Measurements from ENCODE around the gene COL15A1. TPM values are rescaled to one million over a fixed set of nuclear protein-coding genes. Genes with fewer than 3 reads are reported as not detected.

COL15A1 gene
- total RNA-seq, 4 donors from 2014 or later, result 25.8 to 55.3 (median 36.0) TPM

GRCh38 chr9:99040911-99041582 is 97.3 kb downstream of the COL15A1 start:
- Histone ChIP-seq H3K36me3 (peaks cover 0 to 82% (median 0%) of the 10 kb centered on the region in 3 donors), H3K27ac (peak overlapping the region in 2 of 4 donors; percentile 16 to 52), H3K4me1 (peaks cover 0 to 10% (median 0%) of the 10 kb centered on the region in 4 donors), H3K9me3 (peaks cover 0 to 12% (median 0%) of the 10 kb centered on the region in 4 donors), H3K27me3 (no peaks in the 10 kb centered on the region), H3K4me3 (no peak overlapping the region)
- TF ChIP-seq EP300 (IDR thresholded peaks at IDR 0.05) (peak in 1 of 2 donors; percentile 70), CTCF (IDR thresholded peaks at IDR 0.05) (no peak)
- no peak for DNase-seq (ENCODE audit: low spot score in 2 of 2)
- WGBS, 2 donors, result 67 to 71% methylated on average over 3 of the region's 3 CpGs

- H3K27me3 ChIP-seq, result no peaks in the 10 kb centered on the region
- DNase-seq (ENCODE audit: low spot score in 2 of 2), result no peak
- H3K4me3 ChIP-seq, result no peak overlapping the region
- WGBS, 2 donors, result 90 to 94% methylated on average over 4 of the region's 4 CpGs
- TF ChIP-seq POLR2A (IDR thresholded peaks at IDR 0.05), result no peak
- peaks cover 0 to 10% (median 0%) of the 10 kb centered on the region in 4 donors for H3K4me1 ChIP-seq
- H3K9me3 ChIP-seq, result peaks cover 0 to 12% (median 0%) of the 10 kb centered on the region in 4 donors
- peak overlapping the region in 1 of 4 donors; percentile 16 for H3K27ac ChIP-seq
- peaks cover 0 to 79% (median 0%) of the 10 kb centered on the region in 3 donors for H3K36me3 ChIP-seq
Measured at GRCh38 chr9:99041618-99042017, 97.9 kb downstream of the COL15A1 start.

GRCh38 chr9:99042620-99043019 is 98.9 kb downstream of the COL15A1 start:
- H3K27me3 ChIP-seq, result no peaks in the 10 kb centered on the region
- H3K4me3 ChIP-seq, result no peak overlapping the region
- peaks cover 0 to 82% (median 0%) of the 10 kb centered on the region in 3 donors for H3K36me3 ChIP-seq
- H3K27ac ChIP-seq, result no peak overlapping the region
- TF ChIP-seq POLR2A (IDR thresholded peaks at IDR 0.05) (no peak), CTCF (IDR thresholded peaks at IDR 0.05) (no peak), EP300 (IDR thresholded peaks at IDR 0.05) (no peak)
- 76 to 80% methylated on average over 6 of the region's 6 CpGs for WGBS, 2 donors
- H3K9me3 ChIP-seq, result peaks cover 0 to 12% (median 0%) of the 10 kb centered on the region in 4 donors
- no peak for DNase-seq (ENCODE audit: low spot score in 2 of 2)
- H3K4me1 ChIP-seq, result peaks cover 0 to 10% (median 0%) of the 10 kb centered on the region in 4 donors

GRCh38 chr9:99044827-99045226 is 101.1 kb downstream of the COL15A1 start:
- no peak for DNase-seq (ENCODE audit: low spot score in 2 of 2)
- H3K36me3 ChIP-seq, result peaks cover 0 to 86% (median 0%) of the 10 kb centered on the region in 3 donors
- H3K4me1 ChIP-seq, result peaks cover 0 to 7% (median 0%) of the 10 kb centered on the region in 4 donors
- no peak overlapping the region for H3K4me3 ChIP-seq
- 86 to 92% methylated on average over 4 of the region's 4 CpGs for WGBS, 2 donors
- peaks cover 0 to 12% (median 0%) of the 10 kb centered on the region in 4 donors for H3K9me3 ChIP-seq
- no peak overlapping the region for H3K27ac ChIP-seq
- TF ChIP-seq CTCF (IDR thresholded peaks at IDR 0.05) (no peak), POLR2A (IDR thresholded peaks at IDR 0.05) (no peak), EP300 (IDR thresholded peaks at IDR 0.05) (no peak)
- H3K27me3 ChIP-seq, result no peaks in the 10 kb centered on the region

GRCh38 chr9:99046068-99046467 is 102.4 kb downstream of the COL15A1 start:
- no peak overlapping the region for H3K27ac ChIP-seq
- peaks cover 0 to 88% (median 0%) of the 10 kb centered on the region in 3 donors for H3K36me3 ChIP-seq
- WGBS, 2 donors, result 86 to 88% methylated on average over 3 of the region's 3 CpGs

More at GRCh38 chr9:99046068-99046467, 102.4 kb downstream of the COL15A1 start:
- peaks cover 0 to 12% (median 0%) of the 10 kb centered on the region in 4 donors for H3K9me3 ChIP-seq
- DNase-seq (ENCODE audit: low spot score in 2 of 2), result no peak
- TF ChIP-seq EP300 (IDR thresholded peaks at IDR 0.05) (no peak), CTCF (IDR thresholded peaks at IDR 0.05) (no peak), POLR2A (IDR thresholded peaks at IDR 0.05) (no peak)
- H3K4me3 ChIP-seq, result no peak overlapping the region
- H3K27me3 ChIP-seq, result no peaks in the 10 kb centered on the region
- peaks cover 0 to 3% (median 0%) of the 10 kb centered on the region in 4 donors for H3K4me1 ChIP-seq

All from tibial nerve (tissue), 4 donors.